Retinal pigment epithelial cell (primary cell): ENCODE data around the gene MEF2C.

ENCODE experiments used
- DNase-seq: peaks from one replicate; pipeline ENCODE4 v3.0.0-alpha.2; 2010; ENCODE audit warnings: low read depth
- H3K4me3 ChIP-seq: 2 replicates; pipeline ENCODE4 v1.5.1; 2011; ENCODE audit warnings: mild to moderate bottlenecking, low read length, control low read depth, moderate library complexity
- TF ChIP-seq, protein P1 (sequence below): conservative IDR thresholded peaks from 2 replicates; pipeline ENCODE4 v1.5.1; 2011; ENCODE audit warnings: low read depth, low read length, control low read depth, inconsistent platforms

MEF2C gene

DNA sequence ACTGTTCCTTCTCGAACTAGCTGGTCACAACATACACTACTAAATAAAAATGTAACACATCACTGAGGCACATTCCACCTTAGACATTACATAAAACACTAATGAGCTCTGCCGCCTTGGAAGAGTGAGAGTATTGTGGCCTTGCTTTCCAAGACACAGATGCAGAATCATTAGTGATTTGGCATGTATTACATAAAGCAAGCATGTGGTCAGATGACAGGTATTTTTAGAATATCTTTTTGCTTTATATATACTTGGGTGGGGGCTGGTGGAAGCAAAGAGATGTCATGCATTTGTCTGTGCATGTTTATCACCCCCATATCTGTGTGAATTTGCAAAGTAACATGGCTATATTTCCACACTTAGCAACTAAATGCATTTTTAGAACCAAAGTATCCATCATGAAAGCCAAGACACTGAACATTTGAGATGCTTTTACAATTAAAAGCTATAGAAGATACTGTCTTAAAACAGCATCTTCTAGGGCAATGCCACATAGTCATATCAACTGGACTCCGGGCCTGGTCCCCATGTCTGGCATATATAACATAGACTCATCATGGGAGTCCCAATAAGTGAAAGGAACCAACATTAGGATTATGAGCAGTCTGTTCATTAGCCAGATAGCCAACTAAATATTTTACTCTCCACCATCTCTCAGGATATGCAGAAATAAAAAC, 213.5 kb downstream of the MEF2C start:
- TF ChIP-seq, protein P1, sequence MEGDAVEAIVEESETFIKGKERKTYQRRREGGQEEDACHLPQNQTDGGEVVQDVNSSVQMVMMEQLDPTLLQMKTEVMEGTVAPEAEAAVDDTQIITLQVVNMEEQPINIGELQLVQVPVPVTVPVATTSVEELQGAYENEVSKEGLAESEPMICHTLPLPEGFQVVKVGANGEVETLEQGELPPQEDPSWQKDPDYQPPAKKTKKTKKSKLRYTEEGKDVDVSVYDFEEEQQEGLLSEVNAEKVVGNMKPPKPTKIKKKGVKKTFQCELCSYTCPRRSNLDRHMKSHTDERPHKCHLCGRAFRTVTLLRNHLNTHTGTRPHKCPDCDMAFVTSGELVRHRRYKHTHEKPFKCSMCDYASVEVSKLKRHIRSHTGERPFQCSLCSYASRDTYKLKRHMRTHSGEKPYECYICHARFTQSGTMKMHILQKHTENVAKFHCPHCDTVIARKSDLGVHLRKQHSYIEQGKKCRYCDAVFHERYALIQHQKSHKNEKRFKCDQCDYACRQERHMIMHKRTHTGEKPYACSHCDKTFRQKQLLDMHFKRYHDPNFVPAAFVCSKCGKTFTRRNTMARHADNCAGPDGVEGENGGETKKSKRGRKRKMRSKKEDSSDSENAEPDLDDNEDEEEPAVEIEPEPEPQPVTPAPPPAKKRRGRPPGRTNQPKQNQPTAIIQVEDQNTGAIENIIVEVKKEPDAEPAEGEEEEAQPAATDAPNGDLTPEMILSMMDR, result no peak
- DNase-seq, result no peak
- H3K4me3 ChIP-seq, result no peak overlapping the region

DNA sequence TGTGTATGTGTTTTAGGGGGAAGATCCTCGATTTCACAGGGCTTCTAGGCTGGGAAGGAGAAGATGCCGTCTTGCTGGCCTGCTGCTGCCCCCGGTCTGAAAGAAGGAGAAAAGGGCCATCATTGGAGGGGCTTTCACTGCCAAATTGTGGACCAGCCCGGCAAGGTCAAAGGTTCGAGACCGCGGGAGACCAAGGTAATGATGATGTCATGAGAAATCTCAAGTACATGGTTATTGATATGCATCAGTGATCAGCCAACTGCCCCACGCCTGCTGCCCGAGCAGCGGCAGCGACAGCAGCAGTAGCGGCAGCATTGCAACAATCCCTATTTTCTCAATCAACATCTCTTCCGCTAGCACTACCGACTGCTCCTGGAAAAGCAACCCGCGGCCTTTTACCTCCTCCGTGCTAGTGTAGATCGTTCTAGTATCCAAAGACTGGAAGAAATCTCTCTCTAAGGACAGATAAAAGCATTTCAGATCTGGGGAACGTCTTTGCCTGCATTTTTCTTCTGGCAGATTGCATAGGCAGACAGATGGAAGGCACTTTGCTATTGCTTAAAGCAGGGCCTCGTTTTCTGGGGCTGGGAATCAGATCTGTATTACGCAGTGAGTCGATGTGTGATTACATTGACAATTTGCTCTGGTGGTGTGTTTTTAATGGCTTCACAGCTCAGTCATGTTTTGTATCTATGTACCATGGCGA, 215.3 kb downstream of the MEF2C start:
- no peak overlapping the region for H3K4me3 ChIP-seq
- no peak for DNase-seq
- TF ChIP-seq, protein P1, result no peak
